ENCODE measurements around the gene PRKACG. TPM values are rescaled to one million over a fixed set of nuclear protein-coding genes. Genes with fewer than 3 reads are reported as not detected.
A peak's percentile ranks its signal among the peaks of the same experiment; 100 is the strongest.

PRKACG gene
- total RNA-seq, 2 experiments from 2014 or later = not detected

GRCh38 chr9:69027355-69028097 is 13.6 kb upstream of the PRKACG start:
- intact Hi-C loops (cut with DNase I, micrococcal nuclease) = loop anchor here (1.0 to 10.0 kb wide), 2 partner anchors 323 to 443 kb away; partner anchors contain the start of gene PIP5K1B (in 1 of the 2)
- DNase-seq (peak; percentile 57), ATAC-seq (peak; percentile 86)
- ChIA-PET CTCF (interaction anchor here (0.5 to 1.4 kb wide), 11 partner anchors 11 to 465 kb away, joined by 3 to 5 read pairs (median 3); no protein-coding TSS in a partner anchor), POLR2A (no interaction called here)
- Mint-ChIP-seq H3K4me3 (no peak overlapping the region), H3K9me3 (ENCODE audit: low read depth) (peaks cover 4% of the 10 kb centered on the region), H3K36me3 (ENCODE audit: low read depth) (no peaks in the 10 kb centered on the region), H3K27ac (no peak overlapping the region), H3K4me1 (peaks cover 35% of the 10 kb centered on the region), H3K27me3 (no peaks in the 10 kb centered on the region)

GRCh38 chr9:69023650-69024049 is 9.7 kb upstream of the PRKACG start:
- no peaks in the 10 kb centered on the region for H3K36me3 Mint-ChIP-seq (ENCODE audit: low read depth)
- no peak for ATAC-seq
- ChIA-PET POLR2A (no interaction called here), CTCF (interaction anchor here (0.8 kb wide), 2 partner anchors 12 to 20 kb away, joined by 3 read pairs; partner anchors contain the start of gene FXN)
- no peak overlapping the region for H3K4me3 Mint-ChIP-seq
- DNase-seq = no peak
- H3K4me1 Mint-ChIP-seq = peaks cover 35% of the 10 kb centered on the region
- intact Hi-C loops (cut with DNase I, micrococcal nuclease) = loop anchor here in 1 of 2 experiments (10.0 kb wide), 1 partner anchor 319 kb away; the partner anchor contains the start of gene PIP5K1B
- H3K27me3 Mint-ChIP-seq = no peaks in the 10 kb centered on the region
- H3K9me3 Mint-ChIP-seq (ENCODE audit: low read depth) = no peaks in the 10 kb centered on the region
- no peak overlapping the region for H3K27ac Mint-ChIP-seq

DNA sequence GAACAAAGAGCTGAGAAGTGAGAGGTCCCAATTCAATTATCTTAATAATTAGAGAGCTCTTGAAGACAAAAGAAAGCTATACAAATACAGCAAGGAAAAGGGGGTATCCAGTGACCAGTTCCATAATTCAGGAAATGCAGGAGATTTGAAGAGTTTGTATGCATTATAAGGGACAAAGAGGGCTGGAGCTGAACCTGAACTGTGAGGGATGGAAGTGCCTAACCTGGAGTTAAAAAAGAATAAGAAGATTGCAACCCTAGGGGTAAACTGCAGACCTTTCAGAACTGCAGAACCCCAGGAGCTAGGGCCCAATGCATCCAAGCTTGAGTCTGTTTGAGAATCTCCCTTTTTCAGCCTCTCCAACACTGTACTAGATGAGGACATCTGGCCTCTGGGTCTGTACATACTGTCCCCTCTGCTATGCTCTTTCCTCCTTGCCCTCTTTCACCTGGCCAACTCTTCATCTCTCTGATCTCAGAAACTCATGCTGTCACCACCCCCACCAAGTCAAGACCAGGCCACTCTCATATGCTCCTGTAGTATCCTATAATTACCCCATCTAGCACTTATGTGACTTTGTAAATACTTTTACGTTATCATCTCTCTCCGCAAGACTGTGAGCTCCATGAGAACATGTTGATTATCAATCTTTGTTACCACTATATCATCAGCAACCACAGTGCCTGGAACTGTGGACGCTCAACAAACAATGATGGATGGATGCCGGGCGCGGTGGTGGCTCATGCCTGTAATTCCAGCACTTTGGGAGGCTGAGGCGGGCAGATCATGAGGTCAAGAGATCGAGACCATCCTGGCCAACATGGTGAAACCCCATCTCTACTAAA is 6.6 kb upstream of the PRKACG start:
- intact Hi-C loops (cut with DNase I, micrococcal nuclease) = loop anchor here in 1 of 2 experiments (10.0 kb wide), 1 partner anchor 316 kb away; the partner anchor contains the start of gene PIP5K1B
- H3K4me1 Mint-ChIP-seq = peaks cover 27% of the 10 kb centered on the region
- ATAC-seq = no peak
- H3K4me3 Mint-ChIP-seq = no peak overlapping the region
- H3K27ac Mint-ChIP-seq = no peak overlapping the region
- no peaks in the 10 kb centered on the region for H3K36me3 Mint-ChIP-seq (ENCODE audit: low read depth)
- ChIA-PET CTCF (interaction anchor here (1.1 to 1.3 kb wide), 2 partner anchors 15 to 24 kb away, joined by 3 to 5 read pairs; partner anchors contain the start of gene FXN), POLR2A (no interaction called here)
- H3K27me3 Mint-ChIP-seq = no peaks in the 10 kb centered on the region
- DNase-seq = no peak
- H3K9me3 Mint-ChIP-seq (ENCODE audit: low read depth) = no peaks in the 10 kb centered on the region

- peak; percentile 70 for ATAC-seq
- intact Hi-C loops (cut with DNase I, micrococcal nuclease) = loop anchor here in 1 of 2 experiments (10.0 kb wide), 1 partner anchor 315 kb away; the partner anchor contains the start of gene PIP5K1B
- DNase-seq = no peak
- no peak overlapping the region for H3K27ac Mint-ChIP-seq
- no peaks in the 10 kb centered on the region for H3K36me3 Mint-ChIP-seq (ENCODE audit: low read depth)
- ChIA-PET CTCF (interaction anchor here (1.1 to 1.3 kb wide), 2 partner anchors 15 to 23 kb away, joined by 3 to 5 read pairs; partner anchors contain the start of gene FXN), POLR2A (interaction anchor here (0.6 kb wide), 1 partner anchor 201 kb away, joined by 3 read pairs; no protein-coding TSS in a partner anchor)
- H3K4me3 Mint-ChIP-seq = no peak overlapping the region
- no peaks in the 10 kb centered on the region for H3K27me3 Mint-ChIP-seq
- H3K9me3 Mint-ChIP-seq (ENCODE audit: low read depth) = no peaks in the 10 kb centered on the region
- peaks cover 27% of the 10 kb centered on the region for H3K4me1 Mint-ChIP-seq
Observed at GRCh38 chr9:69019808-69020207, 5.9 kb upstream of the PRKACG start.

- CTCF ChIA-PET = interaction anchor here (1.4 kb wide), 1 partner anchor 14 kb away, joined by 3 read pairs; no protein-coding TSS in a partner anchor
- H3K4me1 Mint-ChIP-seq = peaks cover 25% of the 10 kb centered on the region
- H3K36me3 Mint-ChIP-seq (ENCODE audit: low read depth) = no peaks in the 10 kb centered on the region
- H3K27ac Mint-ChIP-seq = no peak overlapping the region
- POLR2A ChIA-PET = no interaction called here
- DNase-seq = no peak
- H3K9me3 Mint-ChIP-seq (ENCODE audit: low read depth) = no peaks in the 10 kb centered on the region
- ATAC-seq = peak; percentile 30
- no peaks in the 10 kb centered on the region for H3K27me3 Mint-ChIP-seq
- H3K4me3 Mint-ChIP-seq = no peak overlapping the region
- intact Hi-C loops (cut with DNase I, micrococcal nuclease) = no loop called here
Observed at GRCh38 chr9:69018737-69019136, 4.8 kb upstream of the PRKACG start.

- Mint-ChIP-seq H3K4me3 (no peak overlapping the region), H3K9me3 (ENCODE audit: low read depth) (no peaks in the 10 kb centered on the region), H3K36me3 (ENCODE audit: low read depth) (no peaks in the 10 kb centered on the region), H3K4me1 (peaks cover 30% of the 10 kb centered on the region), H3K27ac (no peak overlapping the region), H3K27me3 (peaks cover 9% of the 10 kb centered on the region)
- CTCF ChIA-PET = interaction anchor here (0.7 to 1.3 kb wide), 3 partner anchors 12 to 433 kb away, joined by 3 read pairs; no protein-coding TSS in a partner anchor
- DNase-seq = no peak
- no peak for ATAC-seq
- POLR2A ChIA-PET = no interaction called here
- intact Hi-C loops (cut with DNase I, micrococcal nuclease) = no loop called here
Observed at GRCh38 chr9:69016191-69017096, 2.5 kb upstream of the PRKACG start.

DNA sequence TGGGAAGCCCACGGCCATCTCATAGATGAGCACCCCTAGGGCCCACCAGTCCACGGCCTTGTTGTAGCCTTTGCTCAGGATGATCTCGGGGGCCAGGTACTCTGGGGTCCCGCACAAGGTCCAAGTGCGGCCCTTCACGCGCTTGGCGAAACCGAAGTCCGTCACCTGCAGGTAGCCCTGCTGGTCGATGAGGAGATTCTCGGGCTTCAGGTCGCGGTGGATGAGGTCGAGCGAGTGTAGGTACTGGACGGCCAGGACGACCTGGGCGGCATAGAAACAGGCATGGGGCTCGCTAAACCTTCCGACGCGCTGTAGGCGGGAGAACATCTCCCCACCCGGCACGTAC is 558 bp downstream of the PRKACG start:
- intact Hi-C loops (cut with DNase I, micrococcal nuclease) = no loop called here
- Mint-ChIP-seq H3K27me3 (peaks cover 9% of the 10 kb centered on the region), H3K4me3 (no peak overlapping the region), H3K36me3 (ENCODE audit: low read depth) (no peaks in the 10 kb centered on the region), H3K27ac (no peak overlapping the region), H3K4me1 (peaks cover 6% of the 10 kb centered on the region), H3K9me3 (ENCODE audit: low read depth) (no peaks in the 10 kb centered on the region)
- DNase-seq (no peak), ATAC-seq (no peak)
- POLR2A ChIA-PET = no interaction called here
- CTCF ChIA-PET = interaction anchor here (0.8 kb wide), 1 partner anchor 28 kb away, joined by 3 read pairs; no protein-coding TSS in a partner anchor

GRCh38 chr9:69012696-69013381 is 1.1 kb downstream of the PRKACG start:
- ATAC-seq (no peak), DNase-seq (no peak)
- intact Hi-C loops (cut with DNase I, micrococcal nuclease) = no loop called here
- ChIA-PET POLR2A (no interaction called here), CTCF (interaction anchor here (0.7 to 1.1 kb wide), 2 partner anchors 10 to 13 kb away, joined by 3 to 5 read pairs; no protein-coding TSS in a partner anchor)
- no peak overlapping the region for H3K27ac Mint-ChIP-seq
- H3K9me3 Mint-ChIP-seq (ENCODE audit: low read depth) = no peaks in the 10 kb centered on the region
- H3K4me3 Mint-ChIP-seq = no peak overlapping the region
- H3K4me1 Mint-ChIP-seq = peaks cover 5% of the 10 kb centered on the region
- H3K36me3 Mint-ChIP-seq (ENCODE audit: low read depth) = no peaks in the 10 kb centered on the region
- H3K27me3 Mint-ChIP-seq = peaks cover 9% of the 10 kb centered on the region

GRCh38 chr9:69009708-69010107 is 4.2 kb downstream of the PRKACG start:
- no peak for ATAC-seq
- ChIA-PET POLR2A (no interaction called here), CTCF (interaction anchor here (0.7 to 1.6 kb wide), 6 partner anchors 10 to 442 kb away, joined by 3 to 5 read pairs (median 3); a partner anchor contains a TSS)
- Mint-ChIP-seq H3K27me3 (peaks cover 9% of the 10 kb centered on the region), H3K36me3 (ENCODE audit: low read depth) (no peaks in the 10 kb centered on the region), H3K4me1 (peaks cover 5% of the 10 kb centered on the region), H3K4me3 (no peak overlapping the region), H3K9me3 (ENCODE audit: low read depth) (no peaks in the 10 kb centered on the region), H3K27ac (no peak overlapping the region)
- DNase-seq = no peak
- intact Hi-C loops (cut with DNase I, micrococcal nuclease) = no loop called here

DNA sequence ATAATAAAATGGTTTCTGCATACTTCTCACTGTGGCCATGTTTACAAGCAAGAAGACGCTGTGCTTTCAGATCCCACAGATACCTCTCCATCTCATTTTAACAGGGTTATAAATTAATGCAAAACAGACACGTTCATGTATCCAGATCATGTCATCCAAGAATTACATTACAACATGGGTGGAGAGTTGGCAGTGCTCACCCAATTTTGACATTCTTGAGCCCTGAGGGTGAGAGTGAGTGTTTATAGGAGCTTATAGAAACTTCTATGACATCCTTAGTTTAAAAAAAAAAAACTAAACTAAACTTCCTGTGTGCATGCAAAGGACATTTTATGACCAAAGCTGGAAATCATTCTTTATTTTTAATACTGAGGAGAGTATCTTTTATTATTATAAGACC is 9.1 kb downstream of the PRKACG start:
- no peaks in the 10 kb centered on the region for H3K36me3 Mint-ChIP-seq (ENCODE audit: low read depth)
- H3K4me3 Mint-ChIP-seq = no peak overlapping the region
- ATAC-seq = no peak
- intact Hi-C loops (cut with DNase I, micrococcal nuclease) = no loop called here
- H3K27ac Mint-ChIP-seq = no peak overlapping the region
- no peaks in the 10 kb centered on the region for H3K9me3 Mint-ChIP-seq (ENCODE audit: low read depth)
- no peak for DNase-seq
- no peaks in the 10 kb centered on the region for H3K4me1 Mint-ChIP-seq
- POLR2A ChIA-PET = interaction anchor here (0.6 kb wide), 1 partner anchor 175 kb away, joined by 3 read pairs; no protein-coding TSS in a partner anchor
- CTCF ChIA-PET = interaction anchor here (0.7 kb wide), 1 partner anchor 160 kb away, joined by 3 read pairs; no protein-coding TSS in a partner anchor
- peaks cover 2% of the 10 kb centered on the region for H3K27me3 Mint-ChIP-seq

Data from activated CD4-positive, alpha-beta T cell treated with anti-CD3 and anti-CD28 coated beads for 36 hours (primary cell).